Measurements from ENCODE around the gene POU3F3.
A peak's percentile ranks its signal among the peaks of the same experiment; 100 is the strongest.

Gene POU3F3

DNA sequence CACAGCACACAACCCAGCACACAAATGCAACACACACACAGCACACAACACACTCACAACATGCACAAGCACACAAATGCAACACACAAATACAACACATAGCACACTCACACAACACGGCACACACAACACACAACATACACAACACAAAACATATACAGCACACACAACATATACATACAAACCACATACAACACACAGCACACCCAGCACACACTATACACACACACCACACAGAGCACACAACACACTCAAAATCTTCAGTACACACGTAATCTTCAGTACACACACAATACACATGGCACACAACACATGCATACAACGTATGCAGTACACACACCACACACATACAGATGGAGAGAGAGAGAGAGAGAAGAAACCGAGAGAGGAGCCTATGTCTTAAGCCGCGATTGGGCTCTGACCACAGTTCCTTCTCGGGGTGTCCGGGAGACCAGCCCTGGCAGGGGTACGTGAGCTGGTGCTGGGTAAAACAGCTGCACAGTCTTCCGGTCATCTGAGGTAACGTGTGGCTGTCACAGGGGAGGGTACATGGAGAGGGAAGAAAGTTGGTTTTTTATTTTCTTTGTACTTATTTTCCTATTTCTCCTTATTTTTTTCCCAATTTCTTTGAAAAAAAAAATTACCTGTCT is 25.1 kb downstream of the POU3F3 start:
- DNase-seq, result no peak

DNA sequence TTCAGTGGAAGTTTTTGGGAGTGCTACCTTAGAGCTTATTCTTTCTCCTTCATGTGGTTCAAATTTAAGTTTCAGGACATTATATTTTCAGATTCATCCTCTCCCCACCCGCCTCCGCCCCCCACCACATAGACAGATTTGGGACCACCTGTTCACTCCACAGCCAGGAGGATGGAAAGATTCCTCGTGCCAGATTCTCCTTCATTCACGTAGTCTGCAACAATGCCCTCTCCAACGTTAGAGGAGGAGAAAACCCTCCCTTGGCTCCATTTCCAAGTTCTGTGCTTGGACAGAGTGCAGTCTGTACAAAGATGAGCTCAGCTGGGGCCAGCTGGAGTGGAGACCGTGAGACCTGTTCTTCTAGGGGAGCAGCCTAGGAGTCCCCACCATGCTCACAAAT is 26.2 kb downstream of the POU3F3 start:
- DNase-seq, result no peak

DNA sequence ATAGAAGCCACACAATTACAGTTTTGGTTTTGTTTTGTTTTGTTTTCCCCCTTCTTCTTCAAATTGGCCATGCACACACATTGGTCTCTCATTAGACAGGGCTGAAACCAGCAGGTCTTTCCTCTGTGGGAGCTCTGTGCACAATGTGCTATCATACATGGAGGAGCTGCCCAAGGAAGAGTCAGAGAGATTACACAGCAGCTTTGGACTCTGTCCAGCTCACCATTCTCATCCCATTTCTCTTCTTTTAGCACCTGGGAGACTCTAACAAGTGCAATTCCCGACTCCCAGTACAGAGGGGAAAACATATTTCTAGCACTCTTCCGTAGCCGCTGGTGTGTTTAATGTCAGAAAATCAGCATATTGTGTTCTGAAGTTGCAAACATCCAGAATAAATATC is 29.4 kb downstream of the POU3F3 start:
- DNase-seq, result no peak

DNA sequence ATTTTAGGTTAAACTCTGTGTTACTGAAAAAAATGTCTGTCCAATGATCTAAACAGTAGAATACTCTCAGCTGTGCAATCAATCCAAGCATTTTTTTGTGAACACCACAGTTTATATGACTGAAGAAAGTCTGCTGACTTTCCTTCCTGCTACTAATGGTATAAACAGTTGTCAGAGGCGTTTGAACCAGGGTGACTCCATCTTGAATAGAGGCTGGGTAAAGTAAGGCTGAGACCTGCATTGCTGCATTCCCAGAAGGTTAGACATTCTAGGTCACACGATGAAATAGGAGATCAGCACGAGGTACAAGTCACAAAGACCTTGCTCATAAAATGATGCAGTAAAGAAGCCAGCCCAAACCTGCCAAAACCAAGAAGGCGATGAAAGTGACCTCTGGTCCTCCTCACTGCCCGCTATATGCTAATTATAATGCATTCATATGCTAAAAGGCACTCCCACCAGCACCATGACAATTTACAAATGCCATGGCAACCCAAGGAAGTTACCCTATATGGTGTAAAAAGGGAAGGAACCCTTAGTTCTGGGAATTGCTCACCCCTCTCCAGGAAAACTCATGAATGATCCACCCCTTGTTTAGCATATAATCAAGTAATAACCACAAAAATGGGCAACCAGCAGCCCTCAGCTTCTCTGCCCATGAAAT is 31.3 kb downstream of the POU3F3 start:
- DNase-seq, result no peak

DNA sequence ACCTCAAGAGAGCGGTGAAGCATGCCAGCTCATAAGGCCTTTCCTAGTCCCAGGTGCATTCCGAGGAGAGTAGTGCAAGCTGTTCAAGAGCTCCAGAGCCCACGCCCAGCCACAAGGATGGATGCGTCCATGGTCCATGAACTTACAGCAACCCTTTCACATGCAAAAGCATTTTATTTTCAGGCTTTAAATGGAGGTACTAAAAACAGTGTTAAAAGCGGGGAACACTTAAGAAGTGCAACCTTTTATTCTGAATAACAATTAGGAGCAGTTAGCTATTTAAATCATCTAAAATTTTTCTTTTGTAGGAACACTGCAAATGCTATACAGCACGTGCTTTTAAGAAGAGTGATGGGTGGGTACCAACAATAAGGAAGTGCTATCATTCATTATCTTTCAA is 33.8 kb downstream of the POU3F3 start:
- DNase-seq, result no peak

DNA sequence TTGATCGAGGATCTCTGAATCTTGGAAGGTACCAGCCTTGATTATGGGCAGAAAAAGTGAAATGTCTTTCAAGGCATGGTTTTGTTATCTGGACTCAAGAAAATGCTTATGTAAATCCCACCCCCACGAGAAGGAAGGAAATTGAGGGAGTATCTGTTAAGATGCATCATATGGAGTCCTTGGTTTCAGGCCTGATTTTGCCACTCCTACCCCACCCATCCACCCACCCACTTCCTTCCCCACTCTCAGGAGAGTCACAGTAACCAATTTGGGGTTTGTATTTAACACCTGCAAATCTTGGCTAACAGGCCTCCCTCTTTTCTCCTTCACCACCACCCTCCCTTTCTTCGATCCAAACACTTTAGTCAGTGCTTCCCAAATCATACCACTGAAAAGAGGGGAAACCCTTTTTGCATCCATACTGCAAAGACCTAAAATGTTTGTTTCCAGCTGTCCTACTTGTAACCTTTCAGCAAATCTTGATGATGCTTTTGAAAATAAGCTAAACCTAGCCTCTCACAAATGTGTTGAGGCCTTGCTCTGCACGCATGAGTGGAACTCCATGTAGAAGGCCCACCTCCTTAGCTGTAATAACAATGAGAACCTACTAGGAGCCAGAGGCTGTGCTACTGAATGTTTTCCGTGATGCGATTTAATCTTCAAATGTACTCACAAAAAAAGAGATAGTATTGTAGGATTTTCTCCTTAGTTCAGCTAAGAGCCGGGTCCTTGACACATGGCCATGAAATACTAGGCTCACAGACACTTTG is 34.8 kb downstream of the POU3F3 start:
- DNase-seq, result no peak

DNA sequence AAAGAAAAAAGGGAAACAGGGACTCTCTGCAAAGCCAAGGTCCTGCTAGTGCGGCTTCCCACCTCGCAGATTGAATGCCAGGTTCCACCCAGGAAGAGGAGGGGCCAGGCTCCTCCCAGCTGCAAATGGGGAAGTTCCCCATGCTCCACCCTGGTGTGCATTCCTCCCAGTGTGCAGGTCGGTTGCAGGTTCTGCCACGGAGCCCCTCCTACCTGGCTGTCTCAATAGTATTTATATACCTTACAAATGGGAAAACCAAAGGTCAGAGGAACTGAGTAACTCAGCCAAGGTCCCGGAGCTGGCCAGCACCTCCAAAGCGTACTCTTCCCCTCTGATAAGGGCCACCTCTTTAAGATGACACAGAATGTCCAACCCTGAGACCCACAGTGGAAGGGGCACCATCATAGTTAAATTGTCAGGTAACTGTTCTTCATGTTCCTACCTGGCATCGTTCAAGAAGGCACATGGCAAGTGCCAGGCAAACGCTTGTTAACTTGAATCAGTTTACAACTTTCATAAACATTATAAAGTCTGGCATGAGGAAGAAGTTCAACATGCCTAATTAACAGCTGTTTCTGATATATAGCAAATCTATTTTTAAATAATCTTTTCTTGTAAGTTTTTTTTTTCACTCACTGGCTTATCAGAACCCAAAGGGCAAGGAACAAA is 35.5 kb downstream of the POU3F3 start:
- DNase-seq, result peak in 1 of 2 donors; percentile 31

DNA sequence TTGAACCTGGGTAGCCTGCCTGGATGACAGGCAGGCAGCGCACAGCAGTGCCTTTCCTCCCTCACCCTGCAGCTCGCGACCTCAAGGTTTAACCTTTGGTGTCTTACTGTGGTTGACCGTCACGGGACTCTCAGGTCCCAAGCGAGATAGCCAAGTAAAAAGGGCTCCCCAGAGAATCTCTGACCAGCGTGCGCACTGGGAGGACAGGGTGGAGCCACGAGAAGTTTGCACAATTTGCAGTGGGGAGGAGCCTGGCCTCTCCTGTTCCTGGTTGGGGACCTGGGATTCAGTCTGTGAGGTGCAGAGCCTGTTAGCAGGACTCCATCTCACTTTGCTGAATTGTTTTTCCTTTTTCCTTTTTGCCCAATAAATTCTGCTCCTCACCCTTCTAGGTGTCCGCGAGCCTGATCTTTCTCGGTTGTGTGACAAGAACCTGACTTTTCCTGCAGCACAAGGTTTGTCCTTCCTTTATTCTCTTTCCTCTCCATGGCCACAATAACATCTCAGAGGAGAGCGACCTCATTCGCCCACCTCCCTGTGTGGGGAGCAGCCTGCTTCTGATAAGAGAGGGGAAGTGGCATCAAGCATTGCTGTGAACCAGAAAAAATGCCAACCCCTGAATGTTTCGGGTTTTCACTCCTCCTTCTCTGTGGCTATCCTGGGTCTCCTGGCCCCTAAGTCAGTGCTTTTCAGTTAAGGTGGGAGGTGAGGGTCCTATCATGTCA is 36.2 kb downstream of the POU3F3 start:
- no peak for DNase-seq

DNA sequence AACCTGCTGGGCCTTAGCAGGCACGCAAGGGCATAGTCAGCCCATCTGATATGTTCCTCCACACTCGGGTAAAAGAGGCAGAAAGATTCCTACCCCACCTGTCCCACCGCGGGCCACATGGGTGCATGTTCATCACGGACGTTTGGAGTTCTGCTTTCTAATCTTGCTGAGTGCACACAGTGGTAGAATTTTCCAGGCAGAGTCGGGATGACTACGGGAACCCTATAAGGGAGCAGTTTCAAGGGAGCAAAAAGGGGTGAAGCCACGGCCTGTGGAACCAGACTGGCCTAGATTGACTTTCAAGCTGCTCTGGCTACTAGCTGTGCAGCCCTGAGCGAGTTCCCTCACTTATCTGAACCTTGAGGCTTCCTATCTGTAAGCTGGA is 36.8 kb downstream of the POU3F3 start:
- no peak for DNase-seq

DNA sequence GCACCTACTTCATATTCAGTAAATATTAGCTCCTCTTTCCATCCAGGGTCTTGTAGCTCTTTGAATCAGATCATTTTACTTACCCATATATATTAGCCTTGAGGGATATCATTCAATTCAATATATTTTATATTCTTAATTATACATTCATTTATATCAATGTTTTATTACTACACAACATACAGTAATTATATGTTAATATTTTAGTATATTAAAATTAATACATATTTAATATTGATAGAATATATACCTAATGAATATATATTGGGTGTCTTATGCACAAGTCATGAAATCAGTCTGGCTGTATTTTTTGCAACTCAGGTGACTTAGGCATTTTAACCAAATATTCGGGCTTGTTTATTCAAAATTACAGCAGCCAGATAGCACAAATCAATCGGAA is 37.2 kb downstream of the POU3F3 start:
- no peak for DNase-seq

DNA sequence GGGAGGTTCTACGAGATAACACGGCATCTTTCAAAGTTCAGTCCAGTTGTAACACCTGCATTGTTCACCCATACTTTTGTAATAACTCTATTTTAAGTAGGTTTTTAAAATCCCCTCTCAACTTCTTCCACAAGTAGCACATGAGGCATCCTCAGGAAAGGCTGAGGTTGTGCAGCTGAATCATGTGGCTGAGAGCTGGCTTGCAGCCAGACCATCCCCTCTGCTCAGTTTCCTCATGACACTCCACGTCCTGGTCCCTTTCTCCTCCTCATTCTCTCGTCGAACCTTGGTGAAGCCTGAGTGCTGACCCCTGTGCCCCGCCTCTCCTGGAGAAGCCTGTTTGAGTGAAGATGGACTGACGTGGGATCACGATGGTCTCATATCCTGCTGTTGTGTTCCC is 42.5 kb downstream of the POU3F3 start:
- DNase-seq, result no peak

DNA sequence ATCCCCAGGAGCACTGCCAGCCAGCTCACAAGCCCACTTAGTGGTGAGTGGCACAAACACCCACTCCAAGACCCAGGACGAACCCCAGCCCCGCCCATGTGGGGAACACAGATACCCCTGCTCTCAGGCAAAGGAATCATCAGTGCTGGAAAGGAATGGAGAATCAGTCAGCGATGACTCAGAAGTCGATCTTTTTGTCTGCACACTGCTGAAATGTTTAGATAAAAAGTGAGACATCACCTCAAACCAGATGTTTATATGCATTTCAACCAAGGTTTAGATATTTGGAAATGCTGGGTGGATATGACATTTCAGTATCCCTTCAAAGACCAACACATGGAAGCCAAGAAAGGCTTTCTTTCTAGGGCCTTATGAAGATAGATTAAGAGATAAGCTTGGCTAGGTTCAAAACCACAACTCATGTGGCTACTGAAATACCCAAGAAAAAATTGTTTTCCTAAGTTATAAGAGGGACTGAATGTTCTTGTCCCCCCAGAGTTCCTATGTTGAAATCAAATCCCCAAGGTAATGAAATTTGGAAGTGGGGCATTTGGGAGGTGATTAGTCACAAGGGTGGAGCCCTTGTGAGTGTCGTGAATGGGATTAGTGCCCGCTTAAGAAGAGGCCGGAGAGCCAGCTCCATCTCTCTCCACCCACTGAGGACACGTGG is 43.7 kb downstream of the POU3F3 start:
- DNase-seq, result no peak

DNA sequence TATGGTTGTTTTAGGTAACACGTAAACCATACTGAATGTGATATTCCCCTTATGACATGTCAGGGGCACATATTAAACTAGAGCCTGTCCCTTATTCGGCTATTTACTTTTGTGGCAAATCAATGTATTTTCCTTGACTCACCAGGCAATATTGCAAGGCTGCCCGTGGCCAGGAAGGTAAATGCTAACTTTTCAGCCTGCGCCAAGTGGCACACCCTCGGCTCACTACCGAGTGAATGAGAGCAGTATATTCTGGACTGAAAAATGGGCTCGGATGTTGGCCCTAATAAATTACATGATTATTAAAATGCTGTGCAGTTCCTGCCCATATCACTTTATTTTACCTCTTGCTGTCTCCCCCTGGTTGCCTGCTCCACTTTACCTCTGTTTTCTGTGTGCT is 46.7 kb downstream of the POU3F3 start:
- DNase-seq, result no peak

DNA sequence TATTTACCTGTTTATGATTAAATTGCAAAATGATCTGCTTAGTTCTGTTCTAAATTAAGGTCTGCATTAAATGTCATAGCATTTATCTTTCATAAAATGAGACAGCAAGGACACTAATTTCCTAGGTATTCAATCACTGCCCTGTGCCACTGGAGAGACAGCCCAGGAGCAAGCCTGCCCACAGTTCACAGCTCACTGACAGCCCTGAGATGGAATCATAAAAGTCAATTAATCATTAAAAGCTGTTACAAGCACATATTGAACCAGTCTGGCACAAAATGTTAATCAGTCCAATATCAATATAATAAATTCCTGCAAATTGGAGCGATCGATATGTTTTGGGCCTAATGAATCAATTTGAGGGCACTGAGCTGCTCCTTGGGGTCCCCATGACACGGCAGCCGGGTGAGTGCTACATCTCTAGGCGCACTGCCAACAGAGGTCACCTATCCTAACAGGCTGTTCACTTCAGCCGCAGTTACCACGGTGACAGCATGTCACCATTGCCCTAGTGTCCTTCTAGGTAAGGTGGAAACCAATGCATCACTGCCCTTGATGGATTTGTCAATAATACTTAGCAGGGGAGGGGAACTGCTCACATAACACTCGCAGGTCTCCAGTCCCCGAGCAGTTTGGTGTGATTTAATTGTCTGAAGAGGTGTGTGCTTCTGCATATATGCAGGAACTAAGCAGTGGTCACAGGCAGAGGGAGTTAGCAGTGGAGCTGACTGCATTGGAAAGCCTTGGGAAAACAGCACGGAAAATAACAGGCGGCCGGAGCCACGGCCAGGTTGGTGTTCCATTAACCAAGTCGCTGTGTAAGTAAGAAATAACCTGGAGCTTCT is 47.3 kb downstream of the POU3F3 start:
- no peak for DNase-seq

DNA sequence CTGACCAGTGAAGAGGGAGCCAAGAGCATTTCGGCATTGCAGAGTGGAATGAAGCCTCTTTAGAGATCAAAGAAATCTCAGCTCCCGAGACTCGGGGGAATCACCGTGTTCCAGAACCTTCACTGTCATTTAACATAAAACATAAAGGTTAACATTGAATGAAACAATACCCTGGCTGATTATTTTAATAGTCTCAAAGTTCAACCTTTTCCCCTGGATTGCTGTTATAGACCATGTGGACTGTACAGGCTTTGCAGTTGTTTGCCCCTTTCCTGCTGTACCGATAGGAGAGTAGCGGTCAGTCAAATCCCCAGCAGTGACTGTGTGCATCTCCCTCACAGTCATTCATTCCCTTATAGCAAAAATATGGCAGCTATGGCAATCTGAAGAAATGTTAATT is 48.4 kb downstream of the POU3F3 start:
- no peak for DNase-seq

All from CD4-positive, alpha-beta T cell treated with Interleukin-1 beta for 1 hour (primary cell).